MM.1S (cell line): Measurements from ENCODE around the gene LDLRAD3.

Experiments
- DNase-seq: peaks from one replicate; pipeline ENCODE4 v3.0.0-alpha.2; 2015
- H2AFZ ChIP-seq: fragments of 300-600 bp; sonication (generic); 2 replicates; pipeline ENCODE4 v1.6.0; 2016; ENCODE audit warnings: antibody characterized with exemption, low read length
- H3F3A ChIP-seq: fragments of 300-600 bp; sonication (generic); 2 replicates; pipeline ENCODE4 v1.6.1; 2016; ENCODE audit warnings: mild to moderate bottlenecking, antibody characterized with exemption, low read length, moderate library complexity, mixed read lengths; ENCODE audit not compliant: insufficient read depth
- H3K27ac ChIP-seq: fragments of 300-600 bp; sonication (generic); 2 replicates; pipeline ENCODE4 v1.5.1; 2016; ENCODE audit warnings: mild to moderate bottlenecking, low read length
- H3K27me3 ChIP-seq: fragments of 300-600 bp; sonication (generic); replicated peaks from 2 replicates; pipeline ENCODE4 v1.6.0; 2016; ENCODE audit warnings: low read length; ENCODE audit not compliant: insufficient read depth
- H3K36me3 ChIP-seq: fragments of 300-600 bp; sonication (generic); replicated peaks from 2 replicates; pipeline ENCODE4 v1.6.1; 2016; ENCODE audit warnings: mild to moderate bottlenecking, low read length, mixed read lengths; ENCODE audit not compliant: insufficient read depth
- H3K4me1 ChIP-seq: fragments of 300-600 bp; sonication (generic); 2 replicates; pipeline ENCODE4 v1.6.1; 2016; ENCODE audit warnings: low read length, mixed read lengths
- H3K4me2 ChIP-seq: fragments of 300-600 bp; sonication (generic); 2 replicates; pipeline ENCODE4 v1.6.0; 2016; ENCODE audit warnings: low read depth, low read length
- H3K4me3 ChIP-seq: fragments of 300-600 bp; sonication (generic); 2 replicates; pipeline ENCODE4 v1.5.1; 2016; ENCODE audit warnings: low read length, mixed read lengths
- H3K79me2 ChIP-seq: fragments of 300-600 bp; sonication (generic); 2 replicates; pipeline ENCODE4 v1.6.1; 2016; ENCODE audit warnings: mixed run types, low read length, mixed read lengths
- H3K9ac ChIP-seq: fragments of 300-600 bp; sonication (generic); 2 replicates; pipeline ENCODE4 v1.6.1; 2016; ENCODE audit warnings: low read length, mixed read lengths
- H3K9me2 ChIP-seq: fragments of 300-600 bp; sonication (generic); replicated peaks from 2 replicates; pipeline ENCODE4 v1.6.1; 2016; ENCODE audit warnings: mild to moderate bottlenecking, low read length, mixed read lengths; ENCODE audit not compliant: insufficient read depth
- H3K9me3 ChIP-seq: fragments of 300-600 bp; sonication (generic); replicated peaks from 2 replicates; pipeline ENCODE4 v1.6.1; 2016; ENCODE audit warnings: mild to moderate bottlenecking, low read length, mixed read lengths; ENCODE audit not compliant: insufficient read depth
- H4K20me1 ChIP-seq: fragments of 300-600 bp; sonication (generic); 2 replicates; pipeline ENCODE4 v1.6.1; 2016; ENCODE audit warnings: mild to moderate bottlenecking, low read length, moderate library complexity, mixed read lengths; ENCODE audit not compliant: insufficient read depth
- CTCF ChIP-seq: fragments of 300-600 bp; sonication (generic); IDR thresholded peaks from 2 replicates; pipeline ENCODE4 v1.5.1; 2016; ENCODE audit warnings: antibody characterized with exemption, low read length, mixed read lengths
- EZH2 ChIP-seq: fragments of 300-600 bp; sonication (generic); optimal IDR thresholded peaks from 2 replicates; pipeline ENCODE3; 2017; ENCODE audit warnings: low read depth, mild to moderate bottlenecking, antibody characterized with exemption, low read length, mixed read lengths
- EZH2phosphoT487 ChIP-seq: fragments of 300-600 bp; sonication (generic); IDR thresholded peaks from 2 replicates; pipeline ENCODE4 v1.6.1; 2018; ENCODE audit warnings: antibody characterized with exemption, low read length

The LDLRAD3 gene

GRCh38 chr11:35946766-35947165, 2.9 kb downstream of the LDLRAD3 start:
- Histone ChIP-seq H3K9me3 (no peaks in the 10 kb centered on the region), H3K27ac (no peak overlapping the region), H3K36me3 (no peaks in the 10 kb centered on the region), H4K20me1 (no peaks in the 10 kb centered on the region), H2AFZ (no peak overlapping the region), H3K4me2 (no peak overlapping the region), H3K9me2 (no peaks in the 10 kb centered on the region), H3K4me1 (no peaks in the 10 kb centered on the region), H3F3A (no peaks in the 10 kb centered on the region), H3K4me3 (no peak overlapping the region), H3K27me3 (peaks cover 24% of the 10 kb centered on the region), H3K79me2 (no peaks in the 10 kb centered on the region), H3K9ac (no peak overlapping the region)
- TF ChIP-seq EZH2 (no peak), CTCF (no peak), EZH2phosphoT487 (no peak)
- no peak for DNase-seq

DNA sequence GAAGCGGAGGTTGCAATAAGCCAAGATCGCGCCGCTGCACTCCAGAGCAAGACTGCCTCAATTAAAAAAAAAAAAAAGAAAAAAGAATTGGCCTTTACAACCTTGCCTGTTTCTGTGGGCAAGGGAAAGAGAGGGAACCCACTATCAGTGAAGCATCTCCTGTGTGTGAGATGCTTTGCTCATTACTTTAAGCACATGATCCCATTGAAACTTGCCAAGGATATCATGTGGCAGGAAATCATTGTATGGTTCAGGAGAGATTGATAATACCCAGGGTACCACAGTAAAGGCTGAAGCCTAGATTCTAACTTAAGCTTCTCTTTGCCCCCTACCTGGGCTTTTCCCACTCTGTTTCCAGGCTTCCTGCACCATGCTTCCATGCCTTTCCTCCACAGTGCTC, 3.6 kb downstream of the LDLRAD3 start:
- Histone ChIP-seq H2AFZ (no peak overlapping the region), H3K4me3 (no peak overlapping the region), H4K20me1 (no peaks in the 10 kb centered on the region), H3K9me2 (no peaks in the 10 kb centered on the region), H3K27ac (no peak overlapping the region), H3F3A (no peaks in the 10 kb centered on the region), H3K4me2 (no peak overlapping the region), H3K4me1 (no peaks in the 10 kb centered on the region), H3K36me3 (no peaks in the 10 kb centered on the region), H3K9ac (no peak overlapping the region), H3K79me2 (no peaks in the 10 kb centered on the region), H3K9me3 (no peaks in the 10 kb centered on the region), H3K27me3 (peaks cover 20% of the 10 kb centered on the region)
- TF ChIP-seq CTCF (no peak), EZH2phosphoT487 (no peak), EZH2 (no peak)
- no peak for DNase-seq

- no peaks in the 10 kb centered on the region for H3K36me3 ChIP-seq
- no peaks in the 10 kb centered on the region for H3F3A ChIP-seq
- no peaks in the 10 kb centered on the region for H3K79me2 ChIP-seq
- no peak overlapping the region for H2AFZ ChIP-seq
- H3K4me2 ChIP-seq: no peak overlapping the region
- no peak for TF ChIP-seq EZH2phosphoT487
- TF ChIP-seq EZH2: no peak
- no peak for TF ChIP-seq CTCF
- no peak overlapping the region for H3K4me3 ChIP-seq
- no peaks in the 10 kb centered on the region for H4K20me1 ChIP-seq
- H3K9ac ChIP-seq: no peak overlapping the region
- no peaks in the 10 kb centered on the region for H3K9me2 ChIP-seq
- no peak for DNase-seq
- no peak overlapping the region for H3K27ac ChIP-seq
- peaks cover 6% of the 10 kb centered on the region for H3K27me3 ChIP-seq
- H3K4me1 ChIP-seq: no peaks in the 10 kb centered on the region
- H3K9me3 ChIP-seq: no peaks in the 10 kb centered on the region
Measured at GRCh38 chr11:35949242-35949641, 5.4 kb downstream of the LDLRAD3 start.
